ENCODE measurements around the gene RALBP1.

DNA sequence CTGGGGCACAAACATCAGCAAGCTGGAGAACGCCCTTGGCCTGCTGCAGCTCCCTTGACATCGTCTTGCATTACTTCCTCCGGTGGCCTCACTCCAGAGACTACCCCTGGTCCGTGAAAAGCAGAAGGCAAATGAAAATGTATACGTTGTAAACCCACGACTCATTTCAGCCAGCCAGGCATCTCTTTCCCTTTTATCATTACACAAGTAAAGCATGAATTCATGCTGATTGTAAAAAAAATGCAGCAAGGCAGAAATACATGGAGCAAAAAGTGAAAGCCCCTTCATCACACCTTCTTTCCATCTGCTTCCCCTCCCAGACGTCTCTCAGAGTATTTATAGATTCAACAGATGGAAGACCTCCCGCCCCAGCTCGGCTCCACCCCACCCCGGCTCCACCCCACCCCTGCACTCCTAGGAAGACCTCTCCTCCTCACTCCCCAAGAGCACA, 41.6 kb upstream of the RALBP1 start:
- TF ChIP-seq, protein P1, sequence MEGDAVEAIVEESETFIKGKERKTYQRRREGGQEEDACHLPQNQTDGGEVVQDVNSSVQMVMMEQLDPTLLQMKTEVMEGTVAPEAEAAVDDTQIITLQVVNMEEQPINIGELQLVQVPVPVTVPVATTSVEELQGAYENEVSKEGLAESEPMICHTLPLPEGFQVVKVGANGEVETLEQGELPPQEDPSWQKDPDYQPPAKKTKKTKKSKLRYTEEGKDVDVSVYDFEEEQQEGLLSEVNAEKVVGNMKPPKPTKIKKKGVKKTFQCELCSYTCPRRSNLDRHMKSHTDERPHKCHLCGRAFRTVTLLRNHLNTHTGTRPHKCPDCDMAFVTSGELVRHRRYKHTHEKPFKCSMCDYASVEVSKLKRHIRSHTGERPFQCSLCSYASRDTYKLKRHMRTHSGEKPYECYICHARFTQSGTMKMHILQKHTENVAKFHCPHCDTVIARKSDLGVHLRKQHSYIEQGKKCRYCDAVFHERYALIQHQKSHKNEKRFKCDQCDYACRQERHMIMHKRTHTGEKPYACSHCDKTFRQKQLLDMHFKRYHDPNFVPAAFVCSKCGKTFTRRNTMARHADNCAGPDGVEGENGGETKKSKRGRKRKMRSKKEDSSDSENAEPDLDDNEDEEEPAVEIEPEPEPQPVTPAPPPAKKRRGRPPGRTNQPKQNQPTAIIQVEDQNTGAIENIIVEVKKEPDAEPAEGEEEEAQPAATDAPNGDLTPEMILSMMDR (IDR thresholded peaks at IDR 0.05; ENCODE audit: control extremely low read depth in 1 of 3, insufficient read depth in 1 of 3, low read depth in 1 of 3, low read length in 3 of 3), result no peak
- no peak for TF ChIP-seq RBBP5 (IDR thresholded peaks at IDR 0.05; ENCODE audit: borderline replicate concordance, low read depth, low read length)
- TF ChIP-seq POLR2AphosphoS5 (IDR thresholded peaks at IDR 0.05; ENCODE audit: low read depth, low read length), result no peak
- no peak for TF ChIP-seq EP300 (IDR thresholded peaks at IDR 0.05; ENCODE audit: borderline replicate concordance in 1 of 2, low read depth in 2 of 2, low read length in 2 of 2)
- no peak for TF ChIP-seq CHD2 (IDR thresholded peaks at IDR 0.05; ENCODE audit: low read length)
- TF ChIP-seq POLR2A (IDR thresholded peaks at IDR 0.05; ENCODE audit: control extremely low read depth in 1 of 2, low read depth in 2 of 2, low read length in 2 of 2), result no peak
- TF ChIP-seq EGR1 (IDR thresholded peaks at IDR 0.05; ENCODE audit: borderline replicate concordance, low read depth, low read length), result no peak
- no peak for TF ChIP-seq EZH2 (IDR thresholded peaks at IDR 0.05; ENCODE audit: low read depth, low read length, severe bottlenecking)

All from H1 (cell line).